ENCODE results near the gene PXDN. TPM values are rescaled to one million over a fixed set of nuclear protein-coding genes. Genes with fewer than 3 reads are reported as not detected.

PXDN gene
- total and polyA plus RNA-seq, 2 of the 4 experiments (the other 2 are of a cell fraction), result 153 to 332 TPM

- TF ChIP-seq, protein P1, sequence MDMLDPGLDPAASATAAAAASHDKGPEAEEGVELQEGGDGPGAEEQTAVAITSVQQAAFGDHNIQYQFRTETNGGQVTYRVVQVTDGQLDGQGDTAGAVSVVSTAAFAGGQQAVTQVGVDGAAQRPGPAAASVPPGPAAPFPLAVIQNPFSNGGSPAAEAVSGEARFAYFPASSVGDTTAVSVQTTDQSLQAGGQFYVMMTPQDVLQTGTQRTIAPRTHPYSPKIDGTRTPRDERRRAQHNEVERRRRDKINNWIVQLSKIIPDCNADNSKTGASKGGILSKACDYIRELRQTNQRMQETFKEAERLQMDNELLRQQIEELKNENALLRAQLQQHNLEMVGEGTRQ (IDR thresholded peaks at IDR 0.05; ENCODE audit: low read depth, low read length), result no peak
- no peak for TF ChIP-seq MXI1 (IDR thresholded peaks at IDR 0.05; ENCODE audit: borderline replicate concordance, low read depth, low read length)
- no peak for TF ChIP-seq RAD21 (IDR thresholded peaks at IDR 0.05; ENCODE audit: low read length)
- TF ChIP-seq SMC3 (IDR thresholded peaks at IDR 0.05; ENCODE audit: low read depth, low read length), result no peak
These were observed 105.0 kb downstream of the PXDN start (continued) for GRCh38 chr2:1639086-1639858.
